ENCODE results near the gene RUNX3.
A peak's percentile ranks its signal among the peaks of the same experiment; 100 is the strongest.
"Not testable (repeated sequence)": the region's sequence is repeated elsewhere in the genome, so short reads cannot be mapped to it uniquely, and the experiment has no call there.

RUNX3 gene

DNA sequence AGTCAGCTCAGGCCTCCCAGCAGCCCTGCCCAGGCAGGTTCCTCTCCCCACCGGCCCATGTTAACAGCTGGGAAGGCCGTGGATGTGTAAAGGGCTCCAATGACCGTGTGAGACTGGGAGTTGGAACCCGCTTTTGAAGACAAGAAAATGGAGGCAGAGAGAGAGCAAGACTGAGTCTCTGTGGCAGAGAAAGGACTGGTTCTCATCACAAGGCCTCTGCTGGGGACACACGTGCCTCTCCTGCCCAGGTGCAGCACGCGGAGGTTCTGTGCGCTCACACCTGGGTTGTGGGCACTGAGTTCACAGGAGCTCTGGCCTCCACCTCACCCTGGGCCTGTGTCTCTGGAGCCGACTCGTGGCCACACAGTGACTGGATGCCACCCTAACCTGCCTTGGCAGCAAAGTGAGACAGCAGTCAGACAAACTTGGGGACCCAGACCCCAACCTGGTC is 27.0 kb downstream of the RUNX3 start:
- no peak for DNase-seq (ENCODE audit: low read depth, low spot score)

DNA sequence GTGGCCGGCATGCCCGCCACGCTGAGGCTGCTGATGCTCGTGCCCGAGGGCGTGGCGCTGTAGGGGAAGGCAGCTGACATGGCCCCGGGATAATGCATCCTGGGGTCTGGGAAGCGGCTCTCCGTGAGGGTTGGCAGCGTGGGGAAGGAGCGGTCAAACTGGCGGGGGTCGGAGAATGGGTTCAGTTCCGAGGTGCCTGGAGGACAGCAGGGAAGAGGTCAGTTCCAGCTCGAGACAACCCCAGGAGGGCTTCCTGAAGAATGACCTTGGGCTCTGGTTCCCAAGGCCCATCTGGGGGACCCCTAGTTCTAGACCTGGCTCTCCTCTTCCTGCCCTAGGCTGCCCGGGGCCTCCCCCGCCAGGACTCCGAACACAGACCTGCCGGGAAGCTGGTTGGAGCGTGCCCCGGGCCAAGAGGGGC is 27.6 kb downstream of the RUNX3 start:
- no peak for DNase-seq (ENCODE audit: low read depth, low spot score)

DNA sequence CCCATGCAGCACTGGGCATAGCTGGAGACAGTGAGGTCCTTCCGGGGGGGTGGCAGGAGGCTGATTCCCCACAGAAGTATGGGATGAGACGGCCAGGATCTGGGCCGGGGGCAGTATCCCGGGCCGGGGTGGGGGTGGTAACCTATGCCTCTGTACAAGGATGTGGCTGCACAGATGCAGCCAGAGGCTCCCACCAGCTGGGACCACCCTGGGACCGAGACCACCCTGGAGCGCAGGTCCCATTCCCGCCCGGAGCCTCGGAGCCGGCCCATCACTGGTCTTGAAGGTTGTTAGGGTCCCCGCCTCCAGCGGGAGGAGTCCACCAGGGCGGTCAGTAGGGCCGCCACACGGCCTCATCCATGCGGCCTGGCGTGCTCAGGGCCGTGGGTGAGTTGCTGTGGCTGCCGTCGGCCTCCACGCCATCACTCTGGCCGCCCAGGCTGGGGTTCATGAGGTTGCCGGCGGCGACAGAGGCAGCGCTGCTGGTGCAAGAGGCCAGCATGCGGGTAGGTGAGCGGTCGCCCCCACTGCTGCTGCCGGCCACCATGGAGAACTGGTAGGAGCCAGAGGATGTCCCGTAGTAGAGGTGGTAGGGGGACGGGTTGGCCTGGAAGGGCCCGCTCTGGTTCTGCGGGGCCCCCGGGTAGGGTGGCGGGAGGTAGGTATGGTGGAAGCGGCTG is 28.1 kb downstream of the RUNX3 start:
- no peak for DNase-seq (ENCODE audit: low read depth, low spot score)

DNA sequence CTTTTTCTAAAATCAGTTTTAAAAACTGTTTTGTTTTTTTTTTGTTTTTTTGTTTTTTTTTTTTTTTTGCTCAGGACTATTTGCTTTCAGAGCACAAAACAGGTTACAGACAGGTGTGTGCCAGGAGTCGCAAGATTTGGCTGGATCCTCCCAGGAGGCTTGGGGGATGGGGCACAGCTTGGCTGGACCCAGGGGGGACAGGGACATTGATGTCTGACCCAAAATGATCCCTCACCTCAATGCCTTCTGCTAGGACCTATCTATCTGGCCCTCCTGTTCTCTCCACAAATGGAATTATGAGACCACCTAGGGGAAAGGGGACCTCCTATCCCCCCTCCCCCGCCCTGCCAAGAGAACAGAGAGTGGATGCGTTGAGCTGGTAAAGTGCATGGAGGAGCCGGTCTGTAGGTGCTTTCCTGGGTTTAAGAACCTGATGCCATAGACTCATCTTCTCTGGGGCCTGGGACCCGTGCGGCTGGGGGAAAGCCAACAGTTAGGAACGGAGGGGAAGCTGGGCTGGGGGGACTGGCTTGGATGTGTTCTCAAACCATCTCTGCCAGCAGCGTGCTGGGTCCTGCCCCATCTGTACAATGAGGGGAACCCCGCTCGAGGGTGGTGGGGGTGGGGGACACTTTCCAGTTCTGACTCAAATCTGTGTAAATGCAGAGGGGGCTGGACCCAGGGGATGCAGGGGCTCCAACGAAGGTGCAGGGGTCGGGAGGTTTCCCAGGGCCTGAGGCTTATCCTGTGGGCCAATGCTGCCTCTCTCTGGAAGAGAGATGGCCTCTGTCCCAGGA is 28.9 kb downstream of the RUNX3 start:
- no peak for DNase-seq (ENCODE audit: low read depth, low spot score)

DNA sequence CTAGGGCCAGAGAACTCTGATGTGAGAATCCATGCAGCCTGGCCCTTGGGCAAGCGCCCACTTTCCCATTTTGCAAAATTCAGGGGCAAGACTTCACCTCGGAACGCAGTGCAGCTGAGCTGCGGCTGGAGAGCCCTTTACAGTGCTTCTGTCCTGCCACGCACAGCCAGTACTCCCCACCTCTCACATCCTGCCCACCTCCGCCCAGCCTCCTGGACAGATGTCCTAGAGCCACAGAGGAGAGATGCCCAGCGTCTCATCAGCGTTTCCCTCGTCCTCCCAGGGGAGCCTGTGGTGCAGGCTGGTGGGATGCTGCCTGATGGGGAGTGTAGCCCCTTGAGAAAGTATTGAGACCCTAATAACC is 29.6 kb downstream of the RUNX3 start:
- DNase-seq (ENCODE audit: low read depth, low spot score): no peak

DNA sequence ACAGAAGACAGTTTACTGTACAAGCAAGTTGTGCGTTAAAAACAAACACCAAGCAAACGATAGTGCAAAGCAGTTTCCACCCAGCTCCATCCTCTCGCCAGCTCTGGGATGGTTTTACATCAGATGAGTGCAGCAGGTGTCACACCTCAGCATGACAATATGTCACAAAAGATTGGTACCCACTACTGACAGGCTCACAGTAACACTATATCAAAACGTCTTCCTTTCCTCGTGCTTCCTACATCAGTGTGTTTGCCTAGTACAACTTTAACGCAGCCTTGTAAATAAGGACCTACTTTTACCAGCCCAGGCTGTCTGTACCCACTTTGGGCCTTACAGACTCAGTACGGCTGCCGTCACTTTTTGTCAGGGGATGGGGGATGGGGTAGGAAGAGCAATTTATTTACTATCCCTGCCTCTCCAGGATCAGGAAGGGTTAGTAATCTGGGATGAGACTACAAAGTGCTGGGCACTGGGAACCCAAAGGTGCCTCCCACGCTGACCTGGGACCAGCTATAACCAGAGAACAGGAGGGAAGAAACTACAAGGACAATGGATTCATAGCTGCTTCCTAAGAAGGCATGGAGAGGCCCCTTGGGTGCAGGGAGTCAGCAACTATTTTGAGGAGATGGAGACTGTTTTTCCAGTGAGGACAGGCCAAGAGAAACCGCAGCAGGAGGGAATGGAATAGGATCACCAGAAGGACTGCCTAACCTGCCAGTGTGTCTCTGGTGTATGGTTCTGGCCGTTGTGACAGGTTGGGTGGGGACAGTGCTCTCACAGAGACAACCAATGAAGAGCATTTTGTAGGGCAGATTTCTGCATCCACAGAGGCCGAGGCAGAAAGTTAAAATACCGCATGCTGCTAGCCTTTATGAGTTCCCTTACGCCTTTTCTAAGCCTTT is 30.2 kb downstream of the RUNX3 start:
- no peak for DNase-seq (ENCODE audit: low read depth, low spot score)

DNA sequence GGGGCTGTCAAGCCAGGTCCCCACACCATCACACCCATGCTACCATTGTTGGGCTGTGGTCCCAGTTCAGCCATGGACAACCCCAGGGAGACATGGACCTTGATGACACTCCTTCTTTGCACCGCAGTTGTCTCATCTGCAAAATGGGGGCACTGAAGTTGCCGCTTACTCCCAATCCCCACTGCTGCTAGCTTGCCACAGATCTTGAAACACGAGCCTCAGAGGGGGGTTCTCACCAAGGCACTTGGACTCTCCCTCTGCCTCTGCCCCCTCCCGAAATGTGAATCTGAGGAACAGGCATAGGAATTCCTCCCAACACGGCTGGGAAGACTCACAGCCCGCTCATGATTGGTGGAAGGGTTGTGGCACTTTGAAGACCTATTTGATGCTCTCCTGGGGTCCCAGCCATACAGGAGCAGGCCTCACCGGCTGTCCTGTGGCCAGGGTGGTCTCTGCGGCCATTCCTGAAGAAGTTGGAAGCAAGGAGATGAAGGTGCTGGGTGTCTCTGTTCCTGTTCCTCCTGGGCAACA is 31.1 kb downstream of the RUNX3 start:
- DNase-seq (ENCODE audit: low read depth, low spot score): no peak

DNA sequence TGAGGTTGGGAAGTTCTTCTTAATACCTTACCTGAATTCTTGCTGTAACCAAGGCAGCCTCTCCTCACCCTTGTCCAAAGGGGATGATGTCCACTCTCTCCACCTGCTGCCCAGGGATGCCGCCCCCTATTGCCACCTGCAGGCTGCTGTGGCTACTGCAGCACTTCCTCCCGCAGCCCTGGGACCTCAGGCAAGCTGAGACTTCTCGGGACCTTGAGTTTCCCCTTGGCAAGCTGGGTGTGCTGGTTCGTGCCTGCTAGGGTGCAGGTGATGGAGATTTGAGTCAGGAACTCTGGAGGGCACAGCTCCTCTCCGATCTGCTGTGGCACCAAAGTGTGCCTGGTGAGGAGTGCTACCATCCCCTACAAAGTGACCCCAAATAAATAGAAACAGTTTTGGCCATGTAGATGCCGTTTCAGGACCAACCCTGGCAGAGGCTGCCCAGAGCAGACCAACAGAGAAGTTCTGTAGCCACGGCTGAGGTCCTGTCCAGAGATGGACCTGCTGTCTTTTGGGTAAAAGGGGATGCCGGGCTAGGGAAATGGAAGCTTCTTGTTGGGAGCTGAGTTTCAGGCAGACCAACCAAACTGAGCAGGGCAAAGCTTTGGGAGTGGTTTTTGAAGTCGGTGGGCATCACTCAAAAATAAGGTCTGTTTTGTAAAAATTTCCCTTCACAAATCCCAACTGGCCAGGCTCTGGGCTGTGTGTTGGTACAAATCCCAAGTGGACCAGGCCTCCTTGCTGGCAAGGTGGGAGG is 31.7 kb downstream of the RUNX3 start:
- peak; percentile 76 for DNase-seq (ENCODE audit: low read depth, low spot score)

DNA sequence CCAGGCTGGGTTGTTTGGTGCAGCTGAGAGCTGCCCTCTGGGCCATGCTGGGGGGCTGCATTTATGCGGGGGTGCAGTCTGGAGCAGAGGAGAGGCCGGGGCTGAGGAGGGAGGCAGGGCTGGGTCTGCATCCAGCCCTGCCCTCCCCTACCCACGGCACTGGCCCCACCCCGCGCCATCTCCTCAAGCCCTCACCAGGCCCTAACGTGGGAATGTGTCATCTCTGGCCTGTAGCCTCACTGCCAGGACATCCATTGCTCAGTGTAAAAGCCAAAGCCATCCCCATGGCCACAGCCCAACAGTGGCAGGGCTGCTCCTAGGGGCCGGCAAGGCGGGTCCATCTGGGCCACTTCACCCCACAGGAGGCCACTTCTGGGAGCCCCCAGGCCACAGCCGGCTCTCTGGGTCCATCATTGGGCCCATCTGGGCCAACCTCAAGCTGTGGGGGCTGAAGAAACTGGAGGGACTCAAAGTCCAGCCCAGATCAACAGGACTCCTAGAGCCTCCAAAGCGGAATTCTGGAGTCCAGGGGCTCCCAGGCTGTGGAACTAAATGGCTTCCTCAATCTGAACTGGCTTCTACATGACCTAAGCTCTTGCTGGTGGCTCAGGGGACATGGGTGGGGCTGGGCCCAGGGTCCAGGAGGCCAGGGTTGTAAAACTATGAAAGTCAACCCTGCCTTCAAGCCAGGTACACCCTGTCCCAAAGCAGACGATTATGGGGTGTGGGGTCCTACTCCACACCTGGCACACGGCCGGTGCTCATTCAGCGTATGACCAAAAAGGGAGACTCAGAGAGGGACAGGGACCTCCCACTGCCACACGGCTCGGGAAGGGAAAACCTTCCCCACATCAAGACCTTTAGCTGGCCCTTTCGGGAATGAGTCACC is 32.6 kb downstream of the RUNX3 start:
- DNase-seq (ENCODE audit: low read depth, low spot score): no peak

DNA sequence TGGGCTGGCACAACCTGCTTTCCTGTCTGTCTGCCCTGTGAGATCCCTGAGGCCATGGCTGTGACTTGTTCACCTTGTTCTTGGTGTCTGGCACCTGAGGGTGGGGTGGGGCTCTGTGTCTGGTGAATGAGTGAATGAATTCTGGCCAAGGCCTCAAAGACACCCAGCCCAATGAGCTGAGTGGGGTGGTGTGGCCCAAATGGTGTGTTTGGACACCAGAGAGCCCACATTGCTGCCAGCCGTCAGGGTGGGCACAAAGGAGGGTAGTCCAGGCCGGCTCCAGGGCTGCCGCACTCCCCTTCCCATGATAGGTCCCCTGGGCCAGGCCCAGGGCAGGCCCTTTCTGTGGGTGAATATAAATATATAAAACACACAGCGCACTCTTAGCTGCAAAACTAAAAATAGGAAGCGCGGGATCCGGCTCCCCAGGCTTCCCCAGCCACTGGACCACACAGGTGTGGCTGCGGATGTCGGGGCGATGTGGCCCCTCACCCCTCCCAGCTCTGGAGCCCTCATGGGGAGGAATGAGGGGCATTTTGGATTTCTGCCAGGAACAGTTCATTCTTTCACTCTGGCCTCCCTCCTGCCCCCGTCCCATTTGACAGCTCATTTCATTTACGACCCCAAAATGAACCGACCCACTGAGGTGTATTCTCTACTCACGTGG is 33.3 kb downstream of the RUNX3 start:
- DNase-seq (ENCODE audit: low read depth, low spot score): no peak

DNA sequence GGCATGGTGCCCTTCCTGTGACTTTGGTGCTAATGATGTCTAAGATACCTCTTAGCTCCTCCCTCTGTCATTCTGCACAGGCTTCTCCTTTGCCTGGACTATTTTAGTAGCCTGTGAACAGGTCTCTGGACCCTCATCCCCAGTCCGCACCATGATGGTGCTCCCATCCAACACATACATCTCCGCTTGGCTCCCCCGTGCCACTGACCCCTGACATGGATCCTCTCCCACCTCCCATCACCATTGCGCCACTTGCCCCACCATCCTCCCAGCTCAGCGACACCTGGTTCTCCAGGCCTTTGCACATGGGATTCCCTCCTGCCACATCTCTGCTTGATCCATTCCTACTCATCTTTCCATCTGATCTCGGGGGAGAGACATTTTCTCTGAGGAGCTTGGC is 33.9 kb downstream of the RUNX3 start:
- no peak for DNase-seq (ENCODE audit: low read depth, low spot score)

DNA sequence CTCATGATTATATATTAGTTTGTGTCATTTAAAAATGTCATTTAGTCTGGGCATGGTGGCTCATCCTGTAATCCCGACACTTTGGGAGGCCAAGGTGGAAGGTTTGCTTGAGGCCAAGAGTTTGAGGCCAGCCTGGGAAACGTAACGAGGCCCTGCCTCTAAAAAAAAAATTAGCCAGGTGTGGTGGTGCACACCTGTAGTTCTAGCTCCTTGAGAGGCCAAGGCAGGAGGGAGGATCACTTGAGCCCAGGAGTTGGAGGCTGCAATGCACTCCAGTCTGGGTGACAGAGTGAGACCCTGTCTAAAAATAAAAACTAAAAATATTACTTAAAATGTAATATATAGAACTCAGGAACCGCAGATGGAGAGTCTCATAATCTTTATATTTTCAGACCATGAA is 34.6 kb downstream of the RUNX3 start:
- DNase-seq (ENCODE audit: low read depth, low spot score): no peak

DNA sequence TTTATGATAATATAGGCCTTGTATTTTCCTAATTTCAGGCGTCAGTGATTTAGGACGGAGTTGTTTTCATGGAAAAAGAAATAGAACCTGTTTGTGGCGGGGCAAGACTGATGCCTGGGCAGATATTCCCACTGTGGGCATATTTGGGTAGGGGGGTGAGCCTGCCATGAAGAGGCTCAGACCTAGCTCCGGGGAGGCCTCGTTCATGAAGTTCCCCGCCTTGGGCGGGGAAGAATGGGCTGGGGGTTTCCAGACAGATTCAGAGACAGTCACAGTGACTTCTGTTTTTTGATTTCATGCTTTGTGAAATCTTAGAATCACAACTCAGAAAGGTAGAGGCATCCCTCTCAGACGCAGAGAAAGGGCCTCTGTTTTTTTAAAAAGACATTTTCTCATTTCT is 36.1 kb downstream of the RUNX3 start:
- no peak for DNase-seq (ENCODE audit: low read depth, low spot score)

DNA sequence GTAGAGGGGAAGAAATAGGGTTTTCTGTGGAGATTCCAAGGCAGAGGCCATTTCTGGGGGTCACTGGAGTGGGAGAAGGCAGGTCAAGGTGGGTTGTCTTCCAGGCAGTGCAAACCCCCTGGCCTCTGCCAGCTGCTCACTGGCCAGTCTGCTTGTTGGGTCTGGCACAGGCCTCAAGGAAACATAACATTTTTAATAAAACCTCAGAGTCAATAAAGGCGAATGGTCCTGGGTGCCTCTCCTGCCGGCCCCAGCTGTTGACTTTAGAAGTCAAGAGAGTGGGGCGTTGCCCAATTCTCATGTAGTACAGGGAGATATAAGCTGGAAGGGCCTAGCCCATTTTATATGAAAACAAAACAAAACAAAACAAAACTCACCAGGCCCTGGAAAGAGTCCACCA is 36.6 kb downstream of the RUNX3 start:
- DNase-seq (ENCODE audit: low read depth, low spot score): no peak

DNA sequence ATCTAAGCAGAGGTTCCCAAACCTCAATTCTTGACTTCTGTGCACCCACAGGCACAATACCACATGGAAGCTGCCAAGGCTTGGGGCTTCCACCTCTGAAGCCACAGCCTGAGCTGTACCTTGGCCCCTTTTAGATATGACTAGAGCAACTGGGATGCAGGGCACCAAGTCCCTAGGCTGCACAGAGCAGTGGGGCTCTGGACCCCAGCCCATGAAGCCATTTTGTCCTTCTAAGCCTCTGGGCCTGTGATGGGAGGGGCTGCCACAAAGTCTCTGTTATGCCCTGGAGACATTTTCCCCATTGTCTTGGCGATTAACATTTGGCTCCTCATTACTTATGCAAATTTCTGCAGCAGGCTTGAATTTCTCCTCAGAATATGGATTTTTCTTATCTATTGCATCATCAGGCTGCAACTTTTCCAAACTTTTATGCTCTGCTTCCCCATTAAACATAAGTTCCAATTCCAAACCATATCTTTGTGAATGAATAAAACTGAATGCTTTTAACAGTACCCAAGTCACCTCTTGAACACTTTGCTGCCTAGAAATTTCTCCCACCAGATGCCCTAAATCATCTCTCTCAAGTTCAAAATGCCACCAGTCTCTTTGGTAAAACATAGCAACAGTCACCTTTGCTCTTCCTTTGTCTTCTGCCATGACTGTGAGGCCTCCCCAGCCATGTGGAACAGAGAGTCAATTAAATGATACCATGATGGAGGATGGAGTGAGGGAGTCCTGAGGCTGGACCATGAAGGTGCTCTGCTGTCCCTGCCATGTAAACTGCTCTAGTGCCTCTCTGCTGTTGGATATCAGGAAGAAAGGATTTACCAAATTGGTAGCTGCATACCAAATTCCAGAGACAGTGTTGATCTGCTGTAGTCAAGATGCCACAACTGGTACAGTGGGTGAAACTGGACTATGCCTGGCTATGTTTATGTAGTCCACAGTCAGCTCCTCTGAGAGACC is 37.6 kb downstream of the RUNX3 start:
- DNase-seq (ENCODE audit: low read depth, low spot score): no peak

DNA sequence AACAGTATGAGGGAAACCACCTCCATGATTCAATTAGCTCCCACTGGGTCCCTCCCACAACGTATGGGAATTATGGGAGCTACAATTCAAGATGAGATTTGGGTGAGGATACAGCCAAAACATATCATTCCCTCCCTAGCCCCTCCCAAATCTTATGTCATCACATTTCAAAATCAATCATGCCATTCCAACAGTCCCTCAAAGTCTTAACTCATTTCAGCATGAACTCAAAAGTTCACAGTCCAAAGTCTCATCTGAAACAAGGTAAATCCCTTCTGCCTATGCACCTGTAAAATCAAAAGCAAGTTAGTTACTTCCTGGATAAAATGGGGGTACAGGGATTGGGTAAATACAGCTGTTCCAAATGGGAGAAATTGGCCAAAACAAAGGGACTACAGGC is 38.7 kb downstream of the RUNX3 start:
- DNase-seq (ENCODE audit: low read depth, low spot score): not testable (repeated sequence)

DNA sequence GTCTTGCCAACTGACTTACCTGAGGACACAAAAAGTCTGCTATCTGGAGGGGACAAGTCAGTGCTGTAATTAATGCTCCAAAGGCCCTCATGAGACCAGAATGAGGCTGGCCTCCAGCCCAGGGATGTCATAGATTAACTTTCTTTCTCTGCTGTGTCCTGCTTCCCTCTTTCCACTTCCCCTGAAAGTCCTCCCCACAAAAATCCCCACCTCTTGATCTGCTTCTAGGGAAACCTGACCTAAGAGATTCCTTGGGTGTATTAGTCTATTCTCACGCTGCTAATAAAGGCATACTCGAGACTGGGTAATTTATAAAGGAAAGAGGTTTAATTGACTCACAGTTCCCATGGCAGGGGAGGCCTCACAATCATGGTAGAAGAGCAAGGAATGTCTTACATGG is 39.2 kb downstream of the RUNX3 start:
- no peak for DNase-seq (ENCODE audit: low read depth, low spot score)

DNA sequence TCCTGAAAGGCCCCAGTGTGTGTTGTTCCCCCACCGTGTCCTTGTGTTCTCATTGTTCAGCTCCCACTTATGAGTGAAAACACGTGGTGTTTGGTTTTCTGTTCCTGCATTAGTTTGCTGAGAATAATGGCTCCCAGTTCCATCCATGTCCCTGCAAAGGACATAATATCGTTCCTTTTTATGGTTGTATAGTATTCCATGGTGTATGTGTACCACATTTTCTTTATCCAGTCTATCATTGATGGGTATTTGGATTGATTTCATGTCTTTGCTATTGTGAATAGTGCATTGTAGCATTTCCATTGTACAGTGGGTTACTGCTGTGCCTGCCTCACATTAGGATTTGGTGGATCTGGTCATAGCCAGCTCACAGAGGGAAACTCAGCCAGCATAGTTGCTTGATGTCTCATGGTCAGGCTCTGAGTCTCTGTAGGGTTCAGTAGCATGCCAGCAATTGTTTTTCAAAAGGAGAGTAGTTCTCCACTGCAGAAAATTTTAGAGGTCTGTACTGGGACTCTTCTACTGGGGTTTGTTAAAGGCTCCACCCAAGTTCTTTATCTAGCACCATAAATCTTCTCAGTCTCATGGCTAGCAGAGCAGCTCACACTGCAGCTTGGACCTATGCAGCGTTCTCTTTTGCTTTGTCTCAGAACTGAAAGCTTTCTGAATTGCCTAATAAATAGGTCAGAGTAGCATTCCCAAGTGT is 41.0 kb downstream of the RUNX3 start:
- DNase-seq (ENCODE audit: low read depth, low spot score): no peak

Measured in ELF-1 (cell line).